Dermis blood vessel endothelial cell (primary cell): ENCODE data around the gene TRIM23. TPM values are rescaled to one million over a fixed set of nuclear protein-coding genes. Genes with fewer than 3 reads are reported as not detected.
"Not testable (repeated sequence)": the region's sequence is repeated elsewhere in the genome, so short reads cannot be mapped to it uniquely, and the experiment has no call there.

Experiments
- DNase-seq: peaks from one replicate; pipeline ENCODE4 v3.0.0; 2010
- total RNA-seq: library from RNA; depleted of rRNA; stranded (reverse); fragments of >200 nt; gene quantifications from 2 replicates; pipeline ENCODE4 v1.2.3, GENCODE V29; 2014

TRIM23 gene
- total RNA-seq: 21.4 and 24.7 TPM in 2 replicates

GRCh38 chr5:65624025-65624570 is at the start of gene TRIM23:
Gene TRIM23, minus strand, starts transcription at chr5:65624333. Its CDS starts 59 bp downstream, at chr5:65624274.
- DNase-seq: peak; percentile 95

- DNase-seq: no peak
Measured at GRCh38 chr5:65672796-65673195, 48.7 kb upstream of the TRIM23 start.

- no peak for DNase-seq
Measured at GRCh38 chr5:65668696-65669095, 44.6 kb upstream of the TRIM23 start.

GRCh38 chr5:65663804-65664521 is 39.8 kb upstream of the TRIM23 start:
- DNase-seq: peak; percentile 28

- DNase-seq: no peak
Measured at GRCh38 chr5:65654713-65655112, 30.6 kb upstream of the TRIM23 start.

GRCh38 chr5:65651144-65651543 is 27.0 kb upstream of the TRIM23 start:
- DNase-seq: no peak

- no peak for DNase-seq
Measured at GRCh38 chr5:65647941-65648340, 23.8 kb upstream of the TRIM23 start.

- no peak for DNase-seq
Measured at GRCh38 chr5:65646938-65647337, 22.8 kb upstream of the TRIM23 start.

GRCh38 chr5:65640240-65640639 is 16.1 kb upstream of the TRIM23 start:
- no peak for DNase-seq

- DNase-seq: no peak
Measured at GRCh38 chr5:65630981-65631380, 6.8 kb upstream of the TRIM23 start.

GRCh38 chr5:65625743-65626142 is 1.6 kb upstream of the TRIM23 start:
- peak; percentile 4 for DNase-seq

GRCh38 chr5:65624571-65625555 is 730 bp upstream of the TRIM23 start, which contains the start of the genes SHLD3 and TRAPPC13:
Gene SHLD3, plus strand, starts transcription at chr5:65625027. Its CDS starts 4,561 bp downstream, at chr5:65629588.
Gene TRAPPC13, plus strand, starts transcription at chr5:65625027. Its CDS starts 34 bp downstream, at chr5:65625061.
- DNase-seq: peak; percentile 91

GRCh38 chr5:65623482-65623881 is 651 bp downstream of the TRIM23 start:
- no peak for DNase-seq

- DNase-seq: not testable (repeated sequence)
Measured at GRCh38 chr5:65621961-65622360, 2.2 kb downstream of the TRIM23 start.

- no peak for DNase-seq
Measured at GRCh38 chr5:65620021-65620420, 4.1 kb downstream of the TRIM23 start.

- DNase-seq: no peak
Measured at GRCh38 chr5:65612298-65612907, 11.7 kb downstream of the TRIM23 start.

GRCh38 chr5:65611524-65611923 is 12.6 kb downstream of the TRIM23 start:
- no peak for DNase-seq

GRCh38 chr5:65601761-65602160 is 22.4 kb downstream of the TRIM23 start:
- not testable (repeated sequence) for DNase-seq

GRCh38 chr5:65588694-65589093 is 35.4 kb downstream of the TRIM23 start:
- DNase-seq: peak; percentile 20

- no peak for DNase-seq
Measured at GRCh38 chr5:65577141-65577540, 47.0 kb downstream of the TRIM23 start.

- no peak for DNase-seq
Measured at GRCh38 chr5:65570598-65571226, 53.4 kb downstream of the TRIM23 start.

GRCh38 chr5:65566505-65566904 is 57.6 kb downstream of the TRIM23 start:
- DNase-seq: no peak
